Mesenchymal stem cell (in vitro differentiated cells and primary cell): ENCODE data around the gene ST8SIA2.

Experiments used
- DNase-seq: peaks from one replicate; pipeline ENCODE4 v3.0.0-alpha.2; 2013
- H2AFZ ChIP-seq: one replicate; pipeline ENCODE4 v1.6.1; 2013; ENCODE audit warnings: low read depth, mild to moderate bottlenecking, control low read depth, inconsistent platforms, low read length, moderate library complexity
- H2AK5ac ChIP-seq: 2 replicates; pipeline ENCODE4 v1.6.1; 2013; ENCODE audit warnings: low read length, moderate library complexity, mild to moderate bottlenecking, inconsistent platforms; ENCODE audit not compliant: severe bottlenecking
- H2BK120ac ChIP-seq: one replicate; pipeline ENCODE4 v1.6.1; 2013; ENCODE audit warnings: low read depth, mild to moderate bottlenecking, inconsistent platforms, low read length, moderate library complexity
- H2BK12ac ChIP-seq, 2 experiments: one replicate each; pipeline ENCODE4 v1.6.1; 2013; ENCODE audit warnings: inconsistent platforms in 2 of 2, low read length in 2 of 2, mild to moderate bottlenecking in 2 of 2, moderate library complexity in 2 of 2, control low read depth in 1 of 2
- H2BK15ac ChIP-seq: one replicate; pipeline ENCODE4 v1.6.1; 2013; ENCODE audit warnings: mild to moderate bottlenecking, low read depth, inconsistent platforms; ENCODE audit not compliant: poor library complexity, severe bottlenecking
- H2BK5ac ChIP-seq: 2 replicates; pipeline ENCODE4 v1.6.1; 2013; ENCODE audit warnings: low read depth, mild to moderate bottlenecking, low read length, control low read depth, inconsistent platforms; ENCODE audit not compliant: poor library complexity, severe bottlenecking
- H3K14ac ChIP-seq, 2 experiments: one replicate each; pipeline ENCODE4 v1.6.1; 2013; ENCODE audit warnings: inconsistent platforms in 2 of 2, low read length in 2 of 2, control low read depth in 1 of 2, mild to moderate bottlenecking in 1 of 2, moderate library complexity in 1 of 2
- H3K18ac ChIP-seq, 2 experiments: one replicate each; pipeline ENCODE4 v1.6.1; 2013; ENCODE audit warnings: inconsistent platforms in 2 of 2, low read length in 2 of 2, control low read depth in 1 of 2, low read depth in 1 of 2, mild to moderate bottlenecking in 1 of 2
- H3K23ac ChIP-seq, 2 experiments: one replicate each; pipeline ENCODE4 v1.6.1; 2013; ENCODE audit warnings: inconsistent platforms in 2 of 2, low read length in 2 of 2, mild to moderate bottlenecking in 2 of 2, moderate library complexity in 2 of 2, control low read depth in 1 of 2
- H3K27ac ChIP-seq: 2 replicates; pipeline ENCODE4 v1.5.1; 2013; ENCODE audit warnings: mild to moderate bottlenecking, moderate library complexity, low read length, control low read depth, inconsistent platforms; ENCODE audit not compliant: poor library complexity, severe bottlenecking
- H3K27me3 ChIP-seq, 2 experiments: 2 replicates each; pipeline versions ENCODE4 v1.6.1 to v1.7.0; 2013; ENCODE audit warnings: low read length in 2 of 2, mild to moderate bottlenecking in 2 of 2, moderate library complexity in 2 of 2, control low read depth in 1 of 2, inconsistent platforms in 1 of 2; ENCODE audit not compliant: control insufficient read depth in 1 of 2, insufficient read depth in 1 of 2
- H3K36me3 ChIP-seq, 2 experiments: 2 replicates each; pipeline versions ENCODE4 v1.6.1 to v1.7.0; 2013; ENCODE audit warnings: low read length in 2 of 2, control low read depth in 1 of 2, inconsistent platforms in 1 of 2, low read depth in 1 of 2, mild to moderate bottlenecking in 1 of 2; ENCODE audit not compliant: insufficient read depth in 2 of 2, control insufficient read depth in 1 of 2
- H3K4ac ChIP-seq, 2 experiments: one replicate each; pipeline ENCODE4 v1.6.1; 2013; ENCODE audit warnings: inconsistent platforms in 2 of 2, low read length in 2 of 2, mild to moderate bottlenecking in 2 of 2, moderate library complexity in 2 of 2, control low read depth in 1 of 2, low read depth in 1 of 2
- H3K4me1 ChIP-seq: 2 replicates; pipeline ENCODE4 v1.6.1; 2013; ENCODE audit warnings: low read depth, low read length, control low read depth; ENCODE audit not compliant: control insufficient read depth, insufficient read depth
- H3K4me2 ChIP-seq: 2 replicates; pipeline ENCODE4 v1.6.1; 2013; ENCODE audit warnings: low read length, mild to moderate bottlenecking, inconsistent platforms; ENCODE audit not compliant: poor library complexity, severe bottlenecking
- H3K4me3 ChIP-seq, 2 experiments: 2 replicates each; pipeline versions ENCODE4 v1.5.1 to v1.7.0; 2013; ENCODE audit warnings: low read length in 2 of 2, mild to moderate bottlenecking in 2 of 2, control low read depth in 1 of 2, low read depth in 1 of 2; ENCODE audit not compliant: insufficient read depth in 1 of 2
- H3K79me1 ChIP-seq: replicated peaks from 2 replicates; pipeline ENCODE4 v1.6.1; 2013; ENCODE audit warnings: mild to moderate bottlenecking, control low read depth, low read length, inconsistent platforms; ENCODE audit not compliant: poor library complexity, severe bottlenecking
- H3K9ac ChIP-seq: 2 replicates; pipeline ENCODE4 v1.7.0; 2013; ENCODE audit warnings: mild to moderate bottlenecking, low read length, moderate library complexity
- H3K9me3 ChIP-seq: 2 replicates; pipeline ENCODE4 v1.7.0; 2013; ENCODE audit warnings: mild to moderate bottlenecking, low read length; ENCODE audit not compliant: control insufficient read depth
- H4K8ac ChIP-seq: one replicate; pipeline ENCODE4 v1.6.1; 2013; ENCODE audit warnings: inconsistent platforms, mild to moderate bottlenecking, low read length, moderate library complexity
- H4K91ac ChIP-seq: one replicate; pipeline ENCODE4 v1.6.1; 2013; ENCODE audit warnings: mild to moderate bottlenecking, low read length, inconsistent platforms
- WGBS: methylation state at CpG from one replicate; pipeline ENCODE4 v1.1.7; 2013; ENCODE audit warnings: mixed read lengths; 5-methylcytosine and 5-hydroxymethylcytosine counted together

Gene ST8SIA2

DNA sequence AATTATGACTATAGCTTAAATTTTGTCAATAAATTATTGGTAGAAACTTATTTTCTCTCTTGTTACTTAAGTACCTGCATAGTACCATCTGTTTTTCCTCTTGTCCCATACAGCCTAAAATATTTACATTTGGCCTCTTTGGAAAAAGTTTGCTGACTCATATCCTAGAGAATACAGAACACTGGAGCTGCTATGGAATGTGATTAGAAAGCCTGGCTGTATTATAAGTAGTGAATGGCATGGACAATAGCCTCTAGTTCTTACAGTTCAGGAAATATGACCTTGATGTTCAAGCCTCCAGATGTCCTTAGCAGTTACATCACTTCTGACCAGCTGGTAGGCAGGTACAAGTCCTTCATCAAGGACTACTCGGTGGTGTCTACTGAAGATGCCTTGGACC is 28.3 kb downstream of the ST8SIA2 start:
- H3K9ac ChIP-seq, result no peak overlapping the region
- H3K4me1 ChIP-seq, result no peaks in the 10 kb centered on the region
- no peak overlapping the region for H2BK120ac ChIP-seq
- H2AK5ac ChIP-seq, result no peak overlapping the region
- H2AFZ ChIP-seq, result no peak overlapping the region
- H3K14ac ChIP-seq, result no peak overlapping the region
- peaks cover 0 to 45% of the 10 kb centered on the region in 2 experiments for H3K27me3 ChIP-seq
- H4K91ac ChIP-seq, result no peak overlapping the region
- H3K79me1 ChIP-seq, result no peaks in the 10 kb centered on the region
- no peak overlapping the region for H3K18ac ChIP-seq
- H3K4ac ChIP-seq, result no peak overlapping the region
- H3K23ac ChIP-seq, result no peak overlapping the region
- H3K4me2 ChIP-seq, result no peak overlapping the region
- WGBS, result 0% methylated on average over 1 of the region's 1 CpG
- H2BK15ac ChIP-seq, result no peak overlapping the region
- no peaks in the 10 kb centered on the region for H3K36me3 ChIP-seq
- no peak overlapping the region for H4K8ac ChIP-seq
- no peak overlapping the region for H3K27ac ChIP-seq
- H3K4me3 ChIP-seq, result no peak overlapping the region
- H2BK5ac ChIP-seq, result no peak overlapping the region
- H3K9me3 ChIP-seq, result no peaks in the 10 kb centered on the region
- no peak overlapping the region for H2BK12ac ChIP-seq
- peak; percentile 42 for DNase-seq

DNA sequence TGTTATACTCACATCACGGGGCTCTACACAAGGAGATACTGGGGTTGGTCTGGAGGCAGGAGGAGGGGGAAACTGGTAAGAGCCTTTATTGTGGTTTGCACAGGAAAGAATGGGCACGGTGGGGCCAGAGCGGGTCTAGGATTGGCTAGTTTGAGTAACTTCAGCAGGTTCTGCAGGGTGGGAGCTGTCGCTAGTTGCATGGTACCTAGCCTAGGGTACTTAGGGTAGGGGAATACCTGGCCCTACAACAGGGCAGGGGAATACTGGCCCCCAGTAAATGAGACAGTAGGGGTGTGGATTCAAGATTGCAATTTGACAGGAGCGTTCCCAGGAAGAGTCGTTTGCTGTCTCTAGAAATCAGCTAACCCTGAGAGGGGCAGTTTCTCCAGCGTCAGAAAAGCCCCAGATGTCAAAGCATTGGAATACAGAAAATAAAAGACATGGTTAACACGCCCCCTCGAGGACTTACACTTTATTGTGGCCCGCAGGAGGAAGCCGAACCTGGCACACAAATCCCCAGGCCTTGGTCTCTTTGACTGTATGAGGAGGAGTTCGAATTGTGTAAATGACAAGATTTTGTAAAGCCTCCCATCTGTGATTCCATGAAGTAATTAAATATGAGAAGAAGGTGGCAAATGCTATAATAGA is 32.0 kb downstream of the ST8SIA2 start:
- no peak overlapping the region for H2BK15ac ChIP-seq

DNA sequence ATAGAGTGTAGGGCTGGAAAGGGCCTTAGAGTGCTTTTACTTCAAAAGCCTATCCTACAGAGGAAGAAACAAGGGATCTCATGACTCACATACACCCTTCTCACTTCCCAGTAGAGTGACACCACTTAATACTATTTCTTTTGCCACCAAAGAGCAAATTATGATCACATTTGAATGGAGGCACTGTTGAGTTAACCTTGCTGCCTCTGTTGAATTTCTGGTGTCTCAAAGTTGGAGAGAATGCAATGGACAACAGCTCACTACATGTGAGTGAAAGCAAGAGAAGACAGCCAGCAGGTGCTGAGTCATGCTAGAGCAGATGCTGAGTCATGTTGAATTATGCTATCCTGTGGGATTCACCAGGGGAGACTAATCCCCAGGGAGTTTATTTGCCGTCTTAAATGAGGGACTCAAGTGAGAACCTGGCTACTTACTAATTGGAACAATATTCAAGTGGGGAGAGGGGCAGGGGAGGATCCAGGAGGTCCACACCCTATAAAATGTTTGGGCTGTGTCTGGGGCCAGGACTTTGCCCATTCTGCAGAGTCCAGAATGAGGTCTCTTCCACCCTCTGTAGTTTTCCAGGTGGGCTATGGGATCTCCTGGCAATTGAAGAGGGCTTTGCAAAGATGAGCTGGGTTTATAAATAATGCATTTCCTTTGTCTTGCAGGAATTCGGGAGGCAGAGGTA is 35.8 kb downstream of the ST8SIA2 start:
- Histone ChIP-seq H3K27me3 (peaks cover 0 to 54% of the 10 kb centered on the region in 2 experiments), H4K8ac (no peak overlapping the region), H3K4ac (no peak overlapping the region), H2BK12ac (no peak overlapping the region), H2AFZ (no peak overlapping the region), H2BK5ac (no peak overlapping the region), H2AK5ac (no peak overlapping the region), H3K36me3 (no peaks in the 10 kb centered on the region), H3K14ac (no peak overlapping the region), H3K4me3 (no peak overlapping the region), H3K18ac (no peak overlapping the region), H3K4me1 (no peaks in the 10 kb centered on the region), H4K91ac (no peak overlapping the region), H3K27ac (no peak overlapping the region), H3K4me2 (no peak overlapping the region), H3K9me3 (no peaks in the 10 kb centered on the region), H2BK120ac (no peak overlapping the region), H3K9ac (no peak overlapping the region), H2BK15ac (no peak overlapping the region), H3K23ac (no peak overlapping the region), H3K79me1 (no peaks in the 10 kb centered on the region)
- peak; percentile 64 for DNase-seq
- 33% methylated on average over 2 of the region's 2 CpGs for WGBS

More for the DNA sequence above, 32.0 kb downstream of the ST8SIA2 start:
- Histone ChIP-seq H2AFZ (no peak overlapping the region), H3K27me3 (peaks cover 0 to 35% of the 10 kb centered on the region in 2 experiments), H2AK5ac (no peak overlapping the region), H4K91ac (no peak overlapping the region), H3K9ac (no peak overlapping the region), H3K4ac (no peak overlapping the region), H2BK120ac (no peak overlapping the region), H3K9me3 (no peaks in the 10 kb centered on the region), H2BK12ac (no peak overlapping the region), H3K23ac (no peak overlapping the region), H2BK5ac (no peak overlapping the region), H3K4me3 (no peak overlapping the region), H4K8ac (no peak overlapping the region), H3K27ac (no peak overlapping the region), H3K4me2 (no peak overlapping the region), H3K79me1 (no peaks in the 10 kb centered on the region), H3K18ac (no peak overlapping the region), H3K4me1 (no peaks in the 10 kb centered on the region), H3K14ac (no peak overlapping the region), H3K36me3 (no peaks in the 10 kb centered on the region)
- DNase-seq, result no peak
- WGBS, result 82% methylated on average over 12 of the region's 12 CpGs

DNA sequence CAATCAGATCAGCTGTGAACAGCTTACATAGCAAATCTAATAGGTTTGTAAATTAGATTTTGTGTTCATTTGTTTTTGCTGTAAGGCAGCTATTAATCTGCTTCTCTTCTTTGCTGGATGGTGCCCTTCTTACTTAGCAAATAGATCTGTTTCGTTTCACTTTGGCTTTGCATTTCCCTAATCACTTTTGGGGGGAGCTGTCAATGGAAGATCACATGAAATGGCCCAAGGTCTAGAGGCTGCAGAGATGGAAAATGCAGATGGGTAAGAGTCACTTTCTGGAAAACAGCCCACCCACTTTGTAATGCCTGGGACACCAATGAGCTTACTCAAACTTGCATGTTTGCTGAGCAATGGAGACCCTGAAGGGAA is 36.4 kb downstream of the ST8SIA2 start:
- no peak overlapping the region for H2BK15ac ChIP-seq
- H3K18ac ChIP-seq, result no peak overlapping the region
- no peak overlapping the region for H3K4me3 ChIP-seq
- no peak overlapping the region for H4K91ac ChIP-seq
- no peaks in the 10 kb centered on the region for H3K4me1 ChIP-seq
- no peak overlapping the region for H2AFZ ChIP-seq
- no peak overlapping the region for H2BK5ac ChIP-seq
- H3K4ac ChIP-seq, result no peak overlapping the region
- H4K8ac ChIP-seq, result no peak overlapping the region
- no peak overlapping the region for H3K9ac ChIP-seq
- DNase-seq, result no peak
- WGBS, result 93% methylated on average over 1 of the region's 1 CpG
- H3K36me3 ChIP-seq, result no peaks in the 10 kb centered on the region
- no peak overlapping the region for H2AK5ac ChIP-seq
- H3K27ac ChIP-seq, result no peak overlapping the region
- H3K27me3 ChIP-seq, result peaks cover 0 to 54% of the 10 kb centered on the region in 2 experiments
- H3K79me1 ChIP-seq, result no peaks in the 10 kb centered on the region
- no peak overlapping the region for H3K23ac ChIP-seq
- H2BK120ac ChIP-seq, result no peak overlapping the region
- no peak overlapping the region for H3K4me2 ChIP-seq
- H3K9me3 ChIP-seq, result no peaks in the 10 kb centered on the region
- no peak overlapping the region for H2BK12ac ChIP-seq
- H3K14ac ChIP-seq, result no peak overlapping the region
